H1 (cell line): ENCODE measurements around the gene LRFN3. TPM values are rescaled to one million over a fixed set of nuclear protein-coding genes. Genes with fewer than 3 reads are reported as not detected.

ENCODE experiments used
- KDM4A ChIP-seq: IDR thresholded peaks from one replicate; pipeline ENCODE4 v1.7.1; 2012; ENCODE audit warnings: low read depth, mild to moderate bottlenecking, moderate library complexity, low read length, inconsistent platforms; ENCODE audit not compliant: severe bottlenecking
- MAFK ChIP-seq: IDR thresholded peaks from 2 replicates; pipeline ENCODE4 v1.6.1; 2012; ENCODE audit warnings: low read depth, mild to moderate bottlenecking, improper control_type of control experiment, low read length
- NANOG ChIP-seq: IDR thresholded peaks from 2 replicates; pipeline ENCODE4 v1.6.1; 2011; ENCODE audit warnings: low read length, low read depth, mild to moderate bottlenecking, inconsistent platforms; ENCODE audit not compliant: insufficient read depth, poor library complexity, severe bottlenecking
- SIRT6 ChIP-seq: IDR thresholded peaks from one replicate; pipeline ENCODE4 v1.7.1; 2012; ENCODE audit warnings: low read length, inconsistent platforms
- polyA plus RNA-seq, 7 experiments: library from polyadenylated mRNA; depleted of rRNA in 3 of 7; stranded (reverse) in 5 of 7; unstranded in 2 of 7; fragments of >200 nt in 5 of 7; fragments of 200-250 nt in 2 of 7; gene quantifications; 1 replicate in 5 of 7; 2 replicates in 1 of 7; 4 replicates in 1 of 7; pipeline versions ENCODE4 v1.2.1 to v1.2.3, GENCODE V29; 2011 to 2013; ENCODE audit warnings: missing spikeins in 2 of 7, mixed read lengths in 2 of 7
- total RNA-seq: library from RNA; stranded (reverse); fragmentation: NEBNext Ultra II Directional; extraction: Animal tissue kit (Norgen Biotek cat#: 25700); gene quantifications from 2 replicates; pipeline ENCODE4 v1.2.1, GENCODE V29; 2021

Gene LRFN3
- total and polyA plus RNA-seq, 2 of the 8 experiments (the other 6 are each of a cell fraction or from before 2014, with no cell fraction given), result 4.6 to 16.8 TPM

DNA sequence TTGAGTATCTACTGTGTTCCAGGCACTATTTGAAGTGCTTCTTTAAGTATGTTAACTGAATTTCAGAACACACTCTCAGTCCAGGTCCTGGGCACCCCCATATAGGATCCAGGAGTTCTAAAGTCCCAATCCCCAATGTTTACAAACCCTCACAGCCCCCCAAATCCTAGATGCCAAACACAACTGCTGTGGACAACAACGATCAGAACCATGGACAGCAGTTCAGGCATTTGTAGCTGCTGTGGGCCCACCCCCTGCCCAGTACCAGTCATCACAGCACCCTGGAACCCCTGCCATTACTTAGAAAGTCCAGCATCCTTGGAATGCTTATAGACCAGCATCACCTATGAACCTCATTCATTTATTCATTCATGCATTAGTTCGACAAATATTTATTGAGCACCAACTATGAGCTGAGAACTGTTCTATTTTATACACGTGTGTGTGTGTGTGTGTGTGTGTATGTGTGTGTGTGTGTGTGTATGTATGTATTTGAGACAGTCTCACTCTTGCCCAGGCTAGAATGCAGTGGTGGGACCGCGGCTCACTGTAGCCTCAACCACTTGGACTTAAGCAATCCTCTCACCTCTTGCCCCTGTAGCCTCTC lies 39.5 kb downstream of the LRFN3 start (continued):
- TF ChIP-seq SIRT6, result no peak
- no peak for TF ChIP-seq MAFK
- no peak for TF ChIP-seq NANOG
- no peak for TF ChIP-seq KDM4A
